OCI-LY3 (cell line): ENCODE data around the gene NOP56.

Source experiments
- H2AFZ ChIP-seq: fragments of 200-600, 300-600 bp; shearing (Covaris generic); 2 replicates; pipeline ENCODE4 v1.6.0; 2014; ENCODE audit warnings: antibody characterized with exemption, low read depth, low read length
- H3K27ac ChIP-seq: fragments of 200-600, 300-600 bp; sonication (generic); 2 replicates; pipeline ENCODE4 v1.5.1; 2014; ENCODE audit warnings: mild to moderate bottlenecking, low read length, moderate library complexity, mixed read lengths
- H3K27me3 ChIP-seq: fragments of 200-600, 300-600 bp; sonication (generic); 2 replicates; pipeline ENCODE4 v1.6.1; 2014; ENCODE audit warnings: low read depth, low read length, mixed read lengths
- H3K36me3 ChIP-seq: fragments of 200-600, 300-600 bp; sonication (generic); replicated peaks from 2 replicates; pipeline ENCODE3; 2014; ENCODE audit warnings: low read depth, low read length, mixed read lengths
- H3K4me1 ChIP-seq: fragments of 300-600, 200-600 bp; sonication (generic); 2 replicates; pipeline ENCODE4 v1.6.1; 2014; ENCODE audit warnings: low read length, mixed read lengths
- H3K4me2 ChIP-seq: fragments of 200-600, 300-600 bp; sonication (generic); 2 replicates; pipeline ENCODE4 v1.6.1; 2014; ENCODE audit warnings: low read length, mixed read lengths
- H3K4me3 ChIP-seq: fragments of 300-600, 200-600 bp; sonication (generic); 2 replicates; pipeline ENCODE4 v1.5.1; 2014; ENCODE audit warnings: antibody characterized with exemption, mild to moderate bottlenecking, low read length, moderate library complexity
- H3K79me2 ChIP-seq: fragments of 300-600, 200-600 bp; shearing (Covaris generic); 2 replicates; pipeline ENCODE4 v1.6.1; 2014; ENCODE audit warnings: mild to moderate bottlenecking, low read length, mixed read lengths
- H3K9ac ChIP-seq: fragments of 300-600, 200-600 bp; shearing (Covaris generic); 2 replicates; pipeline ENCODE4 v1.6.0; 2014; ENCODE audit warnings: mild to moderate bottlenecking, low read length, moderate library complexity
- H3K9me3 ChIP-seq: fragments of 200-600, 300-600 bp; shearing (Covaris generic); 2 replicates; pipeline ENCODE4 v1.6.1; 2014; ENCODE audit warnings: low read length, mixed read lengths; ENCODE audit not compliant: insufficient read depth
- H4K20me1 ChIP-seq: fragments of 200-600, 300-600 bp; sonication (generic); 2 replicates; pipeline ENCODE4 v1.6.1; 2016; ENCODE audit warnings: low read length, mixed read lengths; ENCODE audit not compliant: insufficient read depth
- CTCF ChIP-seq: fragments of 200-600, 300-600 bp; sonication (generic); IDR thresholded peaks from 2 replicates; pipeline ENCODE4 v1.5.1; 2014; ENCODE audit warnings: antibody characterized with exemption, low read length, low read depth
- EZH2phosphoT487 ChIP-seq: fragments of 200-600 bp; shearing (Covaris generic); IDR thresholded peaks from 2 replicates; pipeline ENCODE4 v1.6.1; 2018; ENCODE audit warnings: antibody characterized with exemption, mixed run types, low read depth

The NOP56 gene

GRCh38 chr20:2616634-2617033 is 35.8 kb upstream of the NOP56 start:
- Histone ChIP-seq H3K27ac (no peak overlapping the region), H3K36me3 (no peaks in the 10 kb centered on the region), H3K4me3 (no peak overlapping the region), H3K27me3 (peaks cover 45% of the 10 kb centered on the region), H2AFZ (no peak overlapping the region), H3K9me3 (no peaks in the 10 kb centered on the region), H3K79me2 (no peaks in the 10 kb centered on the region), H3K4me1 (peaks cover 25% of the 10 kb centered on the region), H4K20me1 (no peaks in the 10 kb centered on the region), H3K4me2 (peak overlapping the region; percentile 78; the same call in 1 of the 2 replicates), H3K9ac (no peak overlapping the region)
- TF ChIP-seq CTCF: no peak
- TF ChIP-seq EZH2phosphoT487: no peak

GRCh38 chr20:2617099-2617714 is 35.2 kb upstream of the NOP56 start:
- H3K27ac ChIP-seq: no peak overlapping the region
- H3K36me3 ChIP-seq: no peaks in the 10 kb centered on the region
- peak overlapping the region; percentile 78 for H3K4me2 ChIP-seq
- H2AFZ ChIP-seq: no peak overlapping the region
- peaks cover 41% of the 10 kb centered on the region for H3K27me3 ChIP-seq
- H3K9ac ChIP-seq: no peak overlapping the region
- no peak for TF ChIP-seq EZH2phosphoT487
- no peak for TF ChIP-seq CTCF
- peak overlapping the region; percentile 48 for H3K4me3 ChIP-seq
- H3K9me3 ChIP-seq: no peaks in the 10 kb centered on the region
- H3K79me2 ChIP-seq: no peaks in the 10 kb centered on the region
- peaks cover 25% of the 10 kb centered on the region for H3K4me1 ChIP-seq
- no peaks in the 10 kb centered on the region for H4K20me1 ChIP-seq

GRCh38 chr20:2618815-2619214 is 33.6 kb upstream of the NOP56 start:
- Histone ChIP-seq H3K4me3 (no peak overlapping the region), H3K27ac (no peak overlapping the region), H3K9me3 (no peaks in the 10 kb centered on the region), H3K27me3 (peaks cover 27% of the 10 kb centered on the region), H2AFZ (no peak overlapping the region), H3K79me2 (no peaks in the 10 kb centered on the region), H3K9ac (no peak overlapping the region), H3K4me1 (peaks cover 25% of the 10 kb centered on the region), H4K20me1 (no peaks in the 10 kb centered on the region), H3K4me2 (peak overlapping the region; percentile 15), H3K36me3 (no peaks in the 10 kb centered on the region)
- TF ChIP-seq EZH2phosphoT487 (no peak), CTCF (no peak)

GRCh38 chr20:2619337-2619736 is 33.1 kb upstream of the NOP56 start:
- TF ChIP-seq CTCF (no peak), EZH2phosphoT487 (no peak)
- H4K20me1 ChIP-seq: no peaks in the 10 kb centered on the region
- no peaks in the 10 kb centered on the region for H3K79me2 ChIP-seq
- H3K9me3 ChIP-seq: no peaks in the 10 kb centered on the region
- no peak overlapping the region for H3K4me2 ChIP-seq
- no peak overlapping the region for H3K4me3 ChIP-seq
- no peak overlapping the region for H2AFZ ChIP-seq
- H3K36me3 ChIP-seq: no peaks in the 10 kb centered on the region
- peaks cover 26% of the 10 kb centered on the region for H3K27me3 ChIP-seq
- peaks cover 25% of the 10 kb centered on the region for H3K4me1 ChIP-seq
- H3K27ac ChIP-seq: no peak overlapping the region
- no peak overlapping the region for H3K9ac ChIP-seq
